GM12891 (cell line): ENCODE data around the gene TFPI.

Experiments used
- POLR2A ChIP-seq: IDR thresholded peaks from 2 replicates; pipeline ENCODE4 v1.6.1; 2011; ENCODE audit warnings: low read depth, low read length, control low read depth
- POLR2AphosphoS5 ChIP-seq: IDR thresholded peaks from 2 replicates; pipeline ENCODE4 v1.6.1; 2011; ENCODE audit warnings: low read depth, low read length, control low read depth
- SPI1 ChIP-seq: IDR thresholded peaks from 2 replicates; pipeline ENCODE4 v1.6.1; 2011; ENCODE audit warnings: low read depth, low read length, control low read depth
- TAF1 ChIP-seq: IDR thresholded peaks from 2 replicates; pipeline ENCODE4 v1.6.1; 2011; ENCODE audit warnings: low read depth, low read length, control low read depth

DNA sequence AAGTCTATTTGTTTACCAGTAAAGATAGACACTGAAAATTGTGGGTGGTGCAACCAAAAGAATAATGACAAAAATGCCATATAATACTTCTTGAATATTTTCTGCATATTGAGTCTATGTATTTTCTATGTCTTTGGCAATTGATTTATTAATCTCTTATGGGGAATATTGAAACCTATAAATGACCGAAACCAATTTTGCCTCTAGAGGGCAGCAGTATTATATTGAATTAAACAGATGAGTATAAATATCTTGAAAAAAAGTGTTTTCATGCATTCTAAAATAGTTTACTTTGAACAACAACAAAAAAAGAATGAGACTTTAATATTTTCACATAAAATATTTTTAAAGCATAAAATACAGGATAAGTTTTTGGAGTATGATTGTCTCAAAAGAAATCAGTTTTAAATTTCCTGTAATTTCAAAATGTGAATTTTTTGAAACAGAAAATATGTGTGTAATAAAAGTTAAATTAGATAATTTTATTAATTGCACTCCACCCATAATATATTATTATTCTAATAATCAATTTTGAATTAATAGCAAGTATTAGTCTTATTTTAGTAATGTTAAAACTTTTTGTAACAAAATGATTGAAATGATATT, 56.3 kb downstream of the TFPI start:
- TF ChIP-seq TAF1 (no peak), POLR2AphosphoS5 (no peak), POLR2A (no peak), SPI1 (no peak)
